Spleen (tissue), 11 donors: ENCODE data around the gene MED9. TPM values are rescaled to one million over a fixed set of nuclear protein-coding genes. Genes with fewer than 3 reads are reported as not detected.

Experiments
- DNase-seq: peaks from one replicate; pipeline ENCODE4 v3.0.0-alpha.2; 2020
- H3K27ac ChIP-seq, 8 donors: fragments of 200-600 bp; sonication (generic) in 7 of 8; 1 replicate in 4 of 8; 2 replicates in 4 of 8; pipeline versions ENCODE4 v1.5.0 to v1.8.0; 2016 to 2021; ENCODE audit warnings: inconsistent platforms in 4 of 8, mild to moderate bottlenecking in 4 of 8, moderate library complexity in 1 of 8
- H3K27me3 ChIP-seq, 7 donors: fragments of 200-600 bp; sonication (generic) in 6 of 7; replicated peaks in 1 of 7; 1 replicate in 4 of 7; 2 replicates in 3 of 7; pipeline versions ENCODE4 v1.5.0 to v1.8.0; 2016 to 2021; ENCODE audit warnings: inconsistent platforms in 3 of 7, mild to moderate bottlenecking in 1 of 7
- H3K36me3 ChIP-seq, 6 donors: fragments of 200-600 bp; sonication (generic) in 5 of 6; 1 replicate in 4 of 6; 2 replicates in 2 of 6; pipeline versions ENCODE4 v1.5.0 to v1.8.0; 2016 to 2021; ENCODE audit warnings: inconsistent platforms in 2 of 6
- H3K4me1 ChIP-seq, 6 donors: fragments of 200-600 bp; sonication (generic) in 5 of 6; 1 replicate in 3 of 6; 2 replicates in 3 of 6; pipeline versions ENCODE4 v1.5.0 to v1.8.0; 2016 to 2021; ENCODE audit warnings: inconsistent platforms in 3 of 6
- H3K4me3 ChIP-seq, 8 donors: fragments of 200-600 bp; sonication (generic) in 7 of 8; 1 replicate in 4 of 8; 2 replicates in 4 of 8; pipeline versions ENCODE4 v1.5.0 to v1.8.0; 2016 to 2021; ENCODE audit warnings: inconsistent platforms in 4 of 8, mild to moderate bottlenecking in 4 of 8, moderate library complexity in 2 of 8
- H3K9me3 ChIP-seq, 8 donors: fragments of 200-600 bp; sonication (generic) in 7 of 8; 1 replicate in 4 of 8; 2 replicates in 4 of 8; pipeline versions ENCODE4 v1.5.0 to v1.8.0; 2016 to 2021; ENCODE audit warnings: inconsistent platforms in 4 of 8
- CTCF ChIP-seq, 11 experiments: fragments of 200-600 bp in 7 of 11; fragments of 450-650 bp in 4 of 11; sonication (generic) in 4 of 11; IDR thresholded peaks in 8 of 11; conservative IDR thresholded peaks in 3 of 11; 1 replicate in 7 of 11; 2 replicates in 4 of 11; pipeline versions ENCODE4 v1.4.0 to v1.8.0; 2016 to 2021; ENCODE audit warnings: antibody characterized with exemption in 11 of 11, inconsistent platforms in 4 of 11, mild to moderate bottlenecking in 1 of 11
- POLR2A ChIP-seq, 3 donors: fragments of 450-650 bp; IDR thresholded peaks; one replicate each; pipeline ENCODE4 v1.5.1; 2017; ENCODE audit warnings: antibody characterized with exemption in 3 of 3, mild to moderate bottlenecking in 1 of 3
- POLR2AphosphoS5 ChIP-seq, 3 donors: sonication (generic); formaldehyde crosslinking; IDR thresholded peaks; one replicate each; pipeline ENCODE4 v1.5.1; 2017; ENCODE audit warnings: antibody characterized with exemption in 3 of 3
- WGBS, 5 donors: extraction: QIAGEN DNeasy Blood & Tissue Kit in 3 of 5; methylation state at CpG; one replicate each; pipeline versions ENCODE4 v1.1.5 to v1.1.7; 2013 to 2018; 5-methylcytosine and 5-hydroxymethylcytosine counted together
- intact Hi-C: fragments of 100-400 bp; cut with DNase I; formaldehyde crosslinking; loops from one replicate; pipeline ENCODE4 v1.15.0; 2023; ENCODE audit warnings: low total_unique reads
- polyA plus RNA-seq, 3 donors: library from polyadenylated mRNA; stranded (reverse); fragments of 200-250 nt; gene quantifications; one replicate each; pipeline ENCODE4 v1.2.1, GENCODE V29; 2013
- total RNA-seq, 7 donors: library from RNA; depleted of rRNA in 3 of 7; stranded (reverse); fragments of >200 nt in 3 of 7; fragmentation: NEBNext Ultra II Directional in 4 of 7; extraction: Animal tissue kit (Norgen Biotek cat#: 25700) in 4 of 7; gene quantifications; one replicate each; pipeline versions ENCODE4 v1.1.0 to v1.2.1, GENCODE V29; 2016 to 2021
- donor health status: healthy with polysubstance abuse.
- donor health status: DM: no; HTN: no; CAD: no; lungs with moderate emphysema.
- donor health status: DM: no; HTN: no; CAD: no.
- donor health status: Bipolar disorder and iron deficiency.
- donor health status: healthy.
- donor health status: DM: no; HTN: no; CAD: no.
- donor health status: DM: yes; HTN: yes; CAD: no.

Gene MED9
- total and polyA plus RNA-seq, 10 donors, result 8.5 to 19.2 (median 14.1) TPM

- intact Hi-C loops, result no loop called here
- 83 to 91% (median 85%) methylated on average over 17 of the region's 17 CpGs for WGBS, 5 donors
These were observed 51.2 kb downstream of the MED9 start for GRCh38 chr17:17527956-17528500.

GRCh38 chr17:17528696-17529652 lies 52.2 kb downstream of the MED9 start:
- Histone ChIP-seq H3K9me3 (no peaks in the 10 kb centered on the region), H3K36me3 (no peaks in the 10 kb centered on the region), H3K4me1 (peaks cover 0 to 13% (median 0%) of the 10 kb centered on the region in 6 donors), H3K27ac (no peak overlapping the region), H3K27me3 (no peaks in the 10 kb centered on the region), H3K4me3 (no peak overlapping the region)
- no peak for DNase-seq
- WGBS, 5 donors, result 58 to 86% (median 80%) methylated on average over 10 to 22 of the region's 22 CpGs
- TF ChIP-seq CTCF (IDR thresholded peaks at IDR 0.05 in 8 of 11, conservative IDR thresholded peaks at IDR 0.05 in 3 of 11), result no peak
- peak in 2 of 3 donors; percentile 29 to 42 for TF ChIP-seq POLR2AphosphoS5 (IDR thresholded peaks at IDR 0.05)
- intact Hi-C loops, result no loop called here

More at GRCh38 chr17:17527956-17528500, 51.2 kb downstream of the MED9 start:
- H3K4me3 ChIP-seq, result no peak overlapping the region
- no peaks in the 10 kb centered on the region for H3K27me3 ChIP-seq
- no peak overlapping the region for H3K27ac ChIP-seq
- H3K4me1 ChIP-seq, result peaks cover 0 to 13% (median 0%) of the 10 kb centered on the region in 6 donors
- no peak for DNase-seq
- H3K36me3 ChIP-seq, result no peaks in the 10 kb centered on the region
- TF ChIP-seq POLR2A (IDR thresholded peaks at IDR 0.05) (no peak), CTCF (IDR thresholded peaks at IDR 0.05 in 8 of 11, conservative IDR thresholded peaks at IDR 0.05 in 3 of 11) (no peak), POLR2AphosphoS5 (IDR thresholded peaks at IDR 0.05) (no peak)
- H3K9me3 ChIP-seq, result no peaks in the 10 kb centered on the region

- Histone ChIP-seq H3K27me3 (no peaks in the 10 kb centered on the region), H3K9me3 (no peaks in the 10 kb centered on the region), H3K36me3 (no peaks in the 10 kb centered on the region), H3K4me1 (peaks cover 0 to 13% (median 0%) of the 10 kb centered on the region in 6 donors), H3K4me3 (no peak overlapping the region), H3K27ac (no peak overlapping the region)
- WGBS, 5 donors, result 79 to 92% (median 86%) methylated on average over 4 of the region's 4 CpGs
- intact Hi-C loops, result no loop called here
- DNase-seq, result no peak
- TF ChIP-seq POLR2AphosphoS5 (IDR thresholded peaks at IDR 0.05) (no peak), POLR2A (IDR thresholded peaks at IDR 0.05) (no peak), CTCF (IDR thresholded peaks at IDR 0.05 in 8 of 11, conservative IDR thresholded peaks at IDR 0.05 in 3 of 11) (no peak)
These were observed 54.4 kb downstream of the MED9 start for GRCh38 chr17:17531156-17531555.

- intact Hi-C loops, result no loop called here
- H3K36me3 ChIP-seq, result no peaks in the 10 kb centered on the region
- H3K4me3 ChIP-seq, result no peak overlapping the region
- no peaks in the 10 kb centered on the region for H3K9me3 ChIP-seq
- TF ChIP-seq POLR2A (IDR thresholded peaks at IDR 0.05) (no peak), POLR2AphosphoS5 (IDR thresholded peaks at IDR 0.05) (no peak), CTCF (IDR thresholded peaks at IDR 0.05 in 8 of 11, conservative IDR thresholded peaks at IDR 0.05 in 3 of 11) (no peak)
- no peak overlapping the region for H3K27ac ChIP-seq
- peaks cover 0 to 11% (median 0%) of the 10 kb centered on the region in 6 donors for H3K4me1 ChIP-seq
- DNase-seq, result no peak
- H3K27me3 ChIP-seq, result no peaks in the 10 kb centered on the region
- 88 to 95% (median 90%) methylated on average over 1 of the region's 1 CpG for WGBS, 5 donors
These were observed 56.2 kb downstream of the MED9 start for GRCh38 chr17:17532991-17533390.
